Stimulated activated CD8-positive, alpha-beta memory T cell treated with anti-CD3 and anti-CD28 coated beads, Interleukin-2, amount 100 ng/mL, for 48 hours (primary cell): ENCODE measurements around the gene ZYG11B.
A peak's percentile ranks its signal among the peaks of the same experiment; 100 is the strongest.
"Not testable (repeated sequence)": the region's sequence is repeated elsewhere in the genome, so short reads cannot be mapped to it uniquely, and the experiment has no call there.

Experiments
- DNase-seq, 2 donors: peaks; one replicate each; pipeline ENCODE4 v3.0.0-alpha.2; 2020; ENCODE audit warnings: low read depth in 2 of 2

Gene ZYG11B

DNA sequence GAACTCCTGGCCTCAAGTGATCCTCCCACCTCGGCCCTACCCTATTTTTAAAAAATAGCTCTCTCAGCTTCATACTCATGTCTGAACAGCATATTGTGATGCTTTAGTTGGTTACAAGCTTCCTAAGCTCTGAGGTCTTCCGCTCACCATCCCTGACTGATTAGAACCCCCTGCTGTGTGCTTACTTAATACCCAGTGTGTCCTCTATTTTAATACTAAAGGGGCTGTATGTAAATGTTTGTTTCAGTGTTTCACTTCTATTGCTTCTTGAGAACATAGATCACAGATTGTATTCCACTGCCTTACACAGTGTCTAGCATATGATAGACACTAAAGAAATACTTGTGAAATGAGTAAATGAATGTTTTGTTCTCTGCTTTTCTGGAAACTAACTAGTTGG, 29.8 kb downstream of the ZYG11B start:
- no peak for DNase-seq

DNA sequence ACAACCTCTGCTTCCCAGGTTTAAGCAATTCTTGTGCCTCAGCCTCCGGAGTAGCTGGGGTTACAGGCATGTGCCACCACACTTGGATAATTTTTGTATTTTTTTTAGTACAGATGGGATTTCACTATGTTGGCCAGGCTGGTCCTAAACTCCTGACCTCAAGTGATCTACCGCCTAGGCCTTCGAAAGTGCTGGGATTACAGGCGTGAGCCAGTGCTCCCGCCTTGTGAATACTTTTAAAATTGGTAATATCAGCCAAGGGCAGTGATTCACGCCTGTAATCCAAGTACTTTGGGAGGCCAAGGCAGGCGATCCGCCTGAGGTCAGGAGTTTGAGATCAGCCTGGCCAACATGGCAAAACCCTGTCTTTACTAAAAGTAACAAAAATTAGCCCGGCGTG, 33.7 kb downstream of the ZYG11B start:
- DNase-seq, result no peak

DNA sequence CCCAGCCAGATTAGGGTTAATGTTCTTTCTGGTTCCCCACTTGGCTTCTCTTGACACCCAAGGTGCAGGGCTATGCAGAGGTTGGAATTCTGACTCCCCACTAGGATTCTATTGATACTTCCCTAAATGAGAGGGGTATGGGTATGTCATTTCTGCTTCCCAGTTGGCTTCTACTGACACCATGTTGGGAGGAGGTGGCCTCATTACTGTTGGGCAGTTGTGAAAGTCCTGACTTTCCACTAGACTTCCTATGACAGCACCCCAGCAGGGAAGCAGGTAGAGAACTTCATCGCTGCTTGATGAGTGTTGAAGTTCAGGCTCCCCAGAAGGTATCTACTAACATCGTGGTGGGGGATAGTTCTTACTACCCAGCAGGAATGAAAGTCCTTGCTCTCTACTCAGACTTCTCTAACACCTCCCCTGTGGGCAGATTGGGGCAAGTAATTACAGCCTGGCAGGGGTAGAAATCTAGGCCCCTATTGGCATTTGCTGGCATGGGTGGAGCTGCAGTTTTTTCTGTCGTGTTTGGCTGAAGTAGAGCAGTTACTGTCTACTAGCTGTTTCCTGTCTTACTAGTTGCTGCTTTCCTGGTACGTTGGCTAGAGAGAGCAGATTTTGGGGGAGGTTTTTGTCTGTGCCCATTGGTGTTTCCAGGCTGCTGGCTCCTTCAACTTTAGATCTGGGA, 41.5 kb downstream of the ZYG11B start:
- DNase-seq, result no peak

DNA sequence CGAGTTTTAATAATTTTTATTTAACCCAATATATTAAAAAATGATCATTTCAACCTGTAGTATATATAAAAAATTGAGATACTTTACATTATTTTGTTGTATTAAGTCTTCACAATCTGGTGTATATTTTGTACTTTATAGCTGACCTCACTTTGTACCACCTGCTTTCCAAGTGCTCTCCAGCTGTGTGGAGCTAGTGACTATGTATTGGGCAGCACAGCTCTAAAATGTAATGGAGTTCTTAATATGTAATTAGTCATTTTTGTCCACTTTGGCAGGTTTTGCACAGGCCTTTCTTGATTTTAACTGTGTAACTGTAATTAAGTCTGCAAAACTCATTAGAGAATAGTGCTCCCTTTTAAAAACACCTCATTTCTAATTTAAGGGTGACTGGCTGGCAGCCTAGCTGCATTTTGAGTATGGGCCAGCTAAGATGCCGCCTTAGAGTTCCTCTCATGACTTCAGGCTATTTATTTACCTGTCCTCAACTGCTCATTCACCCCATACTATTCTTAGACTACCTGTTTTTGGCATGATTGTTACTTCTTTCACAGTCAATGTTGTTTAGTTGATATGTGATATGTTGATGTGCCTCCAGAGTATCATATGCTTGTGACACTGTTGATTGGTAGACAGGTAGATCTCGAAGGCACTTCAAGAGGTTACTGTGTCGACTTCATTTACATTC, 43.2 kb downstream of the ZYG11B start:
- DNase-seq, result no peak

DNA sequence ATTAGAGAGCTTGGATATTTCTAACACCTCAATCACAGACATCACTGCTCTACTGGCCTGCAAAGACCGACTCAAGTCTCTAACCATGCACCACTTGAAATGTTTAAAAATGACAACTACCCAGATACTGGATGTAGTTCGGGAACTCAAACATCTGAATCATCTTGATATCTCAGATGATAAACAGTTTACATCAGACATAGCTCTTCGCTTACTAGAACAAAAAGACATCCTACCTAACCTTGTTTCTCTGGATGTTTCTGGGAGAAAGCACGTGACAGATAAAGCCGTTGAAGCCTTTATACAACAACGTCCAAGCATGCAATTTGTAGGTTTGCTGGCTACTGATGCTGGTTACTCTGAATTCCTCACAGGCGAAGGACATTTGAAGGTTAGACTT, 45.1 kb downstream of the ZYG11B start:
- no peak for DNase-seq

DNA sequence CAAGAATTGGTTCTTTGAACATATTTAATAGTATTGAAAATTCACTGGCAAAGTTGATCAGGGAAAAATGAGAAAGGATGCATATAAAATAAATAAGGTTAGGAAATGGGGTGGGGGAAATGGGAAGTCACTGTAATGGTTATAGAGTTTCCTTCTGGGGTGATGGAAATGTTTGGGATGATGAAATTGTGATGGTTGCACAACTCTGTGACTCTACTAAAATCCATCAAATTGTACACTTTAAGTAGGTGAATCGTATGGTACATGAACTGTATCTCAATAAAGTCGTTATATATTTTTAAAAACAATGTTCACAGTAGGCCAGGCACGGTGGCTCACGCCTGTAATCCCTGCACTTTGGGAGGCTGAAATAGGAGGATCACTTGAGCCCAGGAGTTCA, 59.9 kb downstream of the ZYG11B start:
- DNase-seq, result no peak

DNA sequence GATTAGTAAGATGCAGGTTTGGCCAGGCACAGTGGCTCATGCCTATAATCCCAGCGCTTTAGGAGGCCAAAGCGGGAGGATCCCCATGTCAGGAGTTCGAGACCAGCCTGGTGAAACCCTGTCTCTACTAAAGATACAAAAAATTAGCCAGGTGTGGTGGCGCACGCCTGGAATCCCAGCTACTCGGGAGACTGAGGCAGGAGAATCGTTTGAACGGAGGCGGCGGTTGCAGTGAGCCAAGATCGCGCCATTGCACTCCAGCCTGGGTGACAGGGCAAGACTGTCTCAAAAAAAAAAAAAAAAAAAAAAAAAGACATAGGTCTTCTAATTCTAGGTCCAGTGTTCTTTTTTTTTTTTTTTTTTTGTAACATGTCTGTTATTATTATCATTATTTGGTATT, 64.2 kb downstream of the ZYG11B start:
- not testable (repeated sequence) for DNase-seq

DNA sequence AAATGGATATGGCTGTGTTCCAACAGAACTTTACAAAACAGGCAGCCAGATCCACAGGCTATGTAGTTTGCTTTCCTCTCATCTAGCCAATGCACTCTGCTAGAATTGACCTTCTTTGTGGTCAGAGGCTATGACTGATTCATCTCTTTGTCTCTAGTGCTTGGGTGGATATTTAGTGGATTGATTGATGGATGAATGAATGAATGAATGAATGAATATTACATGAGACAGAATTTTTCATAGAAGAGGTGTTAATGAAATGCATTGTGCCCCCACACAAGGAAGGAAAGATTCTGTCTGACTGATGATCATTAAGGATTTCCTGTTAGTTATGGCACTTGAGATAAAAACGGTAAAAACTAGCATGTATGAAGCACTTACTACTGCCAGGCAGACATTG, 65.8 kb downstream of the ZYG11B start:
- DNase-seq, result no peak

DNA sequence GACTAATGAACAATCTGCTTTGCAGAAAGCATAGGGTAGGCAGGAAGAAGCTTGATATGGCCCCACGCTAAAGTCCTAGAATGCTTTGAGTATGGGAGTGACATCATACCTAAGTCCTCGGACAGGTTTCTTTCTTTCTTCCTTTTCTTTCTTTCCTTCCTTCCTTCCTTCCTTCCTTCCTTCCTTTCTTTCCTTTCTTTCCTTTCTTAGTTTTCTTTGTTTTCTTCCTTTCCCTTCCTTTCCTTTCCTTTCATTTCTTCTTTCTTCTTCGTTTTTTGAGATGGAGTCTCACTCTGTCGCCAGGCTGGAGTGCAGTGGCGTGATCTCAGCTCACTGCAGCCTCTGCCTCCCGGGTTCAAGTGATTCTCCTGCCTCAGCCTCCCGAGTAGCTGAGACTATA, 67.5 kb downstream of the ZYG11B start:
- not testable (repeated sequence) for DNase-seq

DNA sequence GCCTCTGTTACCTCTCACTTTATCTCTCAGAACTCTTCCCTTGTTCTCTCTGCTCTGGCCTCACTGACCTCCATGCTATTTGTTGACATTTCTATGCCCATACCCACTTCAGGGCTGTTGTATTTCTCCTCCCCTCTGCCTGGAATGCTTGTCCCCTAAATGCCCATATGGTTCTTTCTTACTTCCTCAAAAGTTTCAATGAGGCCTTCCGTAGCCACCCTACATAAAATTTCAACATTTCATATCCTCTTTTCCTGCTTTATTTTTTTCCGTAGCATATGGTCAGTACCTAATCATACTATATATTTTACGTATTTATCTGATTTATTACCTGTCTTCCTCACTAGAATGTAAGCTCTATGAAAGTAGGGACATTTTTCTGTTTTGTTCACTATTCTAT, 69.2 kb downstream of the ZYG11B start:
- DNase-seq, result no peak

DNA sequence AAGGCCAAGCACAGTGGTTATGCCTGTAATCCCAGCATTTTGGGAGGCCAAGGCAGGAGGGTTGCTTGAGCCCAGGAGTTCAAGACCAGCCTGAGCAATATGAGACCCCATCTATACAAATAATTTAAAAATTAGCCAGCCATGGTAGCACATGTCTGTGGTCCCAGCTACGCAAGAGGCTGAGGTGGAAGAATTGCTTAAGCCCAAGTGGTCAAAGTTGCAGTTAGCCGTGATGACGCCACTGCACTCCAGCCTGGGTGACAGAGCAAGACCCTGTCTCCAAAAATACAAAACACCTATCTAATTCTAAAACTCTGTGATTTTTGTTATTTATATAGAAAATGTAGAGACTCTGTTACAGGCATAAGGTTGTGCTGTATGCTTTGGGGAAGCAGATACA, 72.1 kb downstream of the ZYG11B start:
- no peak for DNase-seq

DNA sequence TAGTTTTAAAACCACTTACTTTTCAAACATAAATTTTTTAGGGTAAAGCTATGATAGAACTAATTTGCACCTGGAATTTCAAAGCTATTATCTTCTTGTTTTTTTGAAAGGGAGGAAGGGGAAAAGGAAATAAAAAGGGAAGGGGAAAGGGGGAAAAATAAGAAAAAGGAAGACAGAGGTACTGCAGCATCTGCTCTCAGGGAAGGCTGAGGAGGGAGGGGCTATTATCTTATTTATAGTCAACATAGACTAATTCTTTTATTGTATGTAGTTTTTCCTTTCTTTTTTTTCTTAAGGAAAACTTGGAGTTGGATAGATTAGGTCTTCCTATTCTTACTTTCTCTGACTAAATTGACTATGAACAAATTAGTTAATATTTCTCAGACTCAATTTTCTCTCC, 74.8 kb downstream of the ZYG11B start:
- DNase-seq, result no peak

DNA sequence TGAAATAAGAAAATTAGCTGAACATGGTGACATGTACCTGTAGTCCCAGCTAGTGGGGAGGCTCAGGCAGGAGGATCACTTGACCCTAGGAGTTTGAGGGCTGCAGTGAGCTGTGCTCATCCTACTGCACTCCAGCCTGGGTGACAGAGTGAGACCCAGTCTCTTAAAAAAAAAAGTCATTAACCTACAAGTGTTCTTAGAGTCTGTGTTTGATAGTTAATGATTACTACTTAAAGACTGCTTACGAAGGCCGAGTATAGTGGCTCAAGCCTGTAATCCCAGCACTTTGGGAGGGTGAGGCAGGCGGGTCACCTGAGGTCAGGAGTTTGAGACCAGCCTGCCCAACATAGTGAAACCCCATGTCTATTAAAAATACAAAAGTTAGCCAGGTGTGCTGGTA, 77.8 kb downstream of the ZYG11B start:
- not testable (repeated sequence) for DNase-seq

DNA sequence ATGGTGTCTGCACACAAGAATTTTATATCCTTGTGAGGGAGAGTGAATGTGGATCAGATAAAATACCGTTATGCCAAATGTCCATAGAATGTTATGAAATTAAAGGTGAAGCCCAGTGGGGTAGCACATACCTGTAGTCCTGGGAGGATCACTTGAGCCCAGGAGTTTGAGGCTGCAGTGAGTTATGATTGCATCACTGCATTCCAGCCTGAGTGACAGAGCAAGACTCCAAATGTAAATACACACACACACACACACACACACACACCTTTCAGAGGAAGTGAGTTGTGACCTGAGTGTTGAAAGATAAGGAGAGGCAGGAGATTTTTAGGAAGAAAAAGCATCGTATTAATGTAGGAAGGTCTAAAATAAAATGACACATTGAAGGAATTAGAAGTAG, 88.2 kb downstream of the ZYG11B start:
- no peak for DNase-seq

DNA sequence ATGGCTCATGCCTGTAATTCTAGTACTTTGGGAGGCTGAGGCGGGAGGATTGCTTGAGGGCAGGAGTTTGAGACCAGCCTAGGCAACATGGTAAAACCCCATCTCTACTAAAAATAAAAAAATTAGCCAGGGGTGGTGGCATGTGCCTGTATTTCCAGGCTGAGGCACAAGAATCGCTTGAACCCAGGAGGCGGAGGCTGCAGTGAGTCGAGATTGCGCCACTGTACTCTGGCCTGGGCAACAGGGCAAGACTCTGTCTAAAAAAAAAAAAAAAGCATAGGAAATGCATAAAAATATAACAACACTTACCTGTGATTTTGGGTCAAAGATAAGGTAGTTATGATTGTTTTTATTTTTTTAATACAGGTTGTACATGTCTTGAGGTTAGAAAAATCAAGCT, 94.6 kb downstream of the ZYG11B start:
- not testable (repeated sequence) for DNase-seq

DNA sequence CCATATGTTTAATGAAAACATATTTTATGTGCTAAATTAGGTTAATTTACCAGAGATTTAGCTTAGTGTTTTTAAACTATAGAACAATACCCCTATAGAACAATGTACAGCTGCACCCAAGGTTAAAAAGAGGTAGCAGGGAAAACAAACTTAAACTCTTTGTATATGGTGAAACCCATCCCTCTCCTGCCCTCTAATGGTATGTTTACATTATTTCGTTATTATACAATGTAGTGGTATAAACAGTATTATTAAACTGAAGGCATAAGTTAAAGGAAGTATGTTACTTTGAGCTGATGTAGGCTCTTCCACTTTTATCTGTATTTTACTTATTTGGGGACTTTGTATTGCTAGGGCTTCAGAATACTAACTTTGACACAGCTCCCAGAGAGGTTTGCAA, 99.6 kb downstream of the ZYG11B start:
- no peak for DNase-seq

DNA sequence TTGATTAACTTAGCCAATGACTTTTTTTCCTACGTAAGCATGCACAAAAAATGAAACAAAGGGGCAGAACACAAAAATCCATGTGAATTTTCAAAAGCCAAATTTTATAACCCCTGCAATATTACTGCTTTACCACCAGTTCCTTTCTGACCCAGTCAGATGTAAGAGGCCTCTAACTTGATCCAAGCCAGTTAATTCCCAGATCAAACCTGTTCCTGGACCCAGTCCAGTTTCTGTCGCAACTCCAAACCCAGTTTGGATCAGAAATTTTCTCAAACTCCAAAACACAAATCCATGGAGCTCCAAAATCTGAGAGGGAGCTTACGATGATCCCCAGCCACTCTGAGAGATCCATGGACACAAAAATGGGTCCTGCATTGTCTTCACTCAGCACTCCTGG, 108.5 kb downstream of the ZYG11B start:
- no peak for DNase-seq

DNA sequence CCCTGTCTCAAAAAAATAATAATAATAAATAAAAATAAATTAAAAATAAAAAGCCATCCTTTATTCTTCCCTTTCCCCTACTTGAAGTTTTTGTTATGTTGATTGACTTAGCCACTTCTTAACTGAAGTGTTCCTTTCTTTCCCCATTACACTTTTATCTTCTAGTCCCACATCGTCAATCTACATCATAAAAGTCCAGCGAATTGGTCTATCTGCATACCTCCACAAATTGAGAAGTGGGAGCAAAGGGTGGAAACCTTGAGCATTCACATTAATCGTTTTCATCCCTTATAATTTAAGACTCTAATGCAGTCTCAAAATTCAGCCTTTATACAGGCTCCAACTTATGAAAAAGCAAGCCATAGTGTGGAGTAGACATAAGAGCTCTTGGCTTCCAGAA, 109.8 kb downstream of the ZYG11B start:
- no peak for DNase-seq

DNA sequence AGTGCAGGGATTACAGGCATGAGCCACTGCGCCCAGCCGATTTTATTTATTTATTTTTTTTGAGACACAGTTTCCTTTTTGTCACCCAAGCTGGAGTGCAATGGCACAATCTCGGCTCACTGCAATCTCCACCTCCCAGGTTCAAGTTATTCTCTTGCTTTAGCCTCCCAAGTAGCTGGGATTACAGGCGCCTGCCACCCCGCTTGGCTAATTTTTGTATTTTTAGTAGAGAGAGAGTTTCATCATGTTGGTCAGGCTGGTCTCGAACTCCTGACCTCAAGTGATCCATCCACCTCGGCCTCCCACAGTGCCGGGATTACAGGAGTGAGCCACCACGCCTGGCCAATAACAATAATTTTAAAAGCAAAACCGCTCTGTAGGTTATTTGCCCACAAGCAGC, 112.9 kb downstream of the ZYG11B start:
- DNase-seq, result not testable (repeated sequence)

DNA sequence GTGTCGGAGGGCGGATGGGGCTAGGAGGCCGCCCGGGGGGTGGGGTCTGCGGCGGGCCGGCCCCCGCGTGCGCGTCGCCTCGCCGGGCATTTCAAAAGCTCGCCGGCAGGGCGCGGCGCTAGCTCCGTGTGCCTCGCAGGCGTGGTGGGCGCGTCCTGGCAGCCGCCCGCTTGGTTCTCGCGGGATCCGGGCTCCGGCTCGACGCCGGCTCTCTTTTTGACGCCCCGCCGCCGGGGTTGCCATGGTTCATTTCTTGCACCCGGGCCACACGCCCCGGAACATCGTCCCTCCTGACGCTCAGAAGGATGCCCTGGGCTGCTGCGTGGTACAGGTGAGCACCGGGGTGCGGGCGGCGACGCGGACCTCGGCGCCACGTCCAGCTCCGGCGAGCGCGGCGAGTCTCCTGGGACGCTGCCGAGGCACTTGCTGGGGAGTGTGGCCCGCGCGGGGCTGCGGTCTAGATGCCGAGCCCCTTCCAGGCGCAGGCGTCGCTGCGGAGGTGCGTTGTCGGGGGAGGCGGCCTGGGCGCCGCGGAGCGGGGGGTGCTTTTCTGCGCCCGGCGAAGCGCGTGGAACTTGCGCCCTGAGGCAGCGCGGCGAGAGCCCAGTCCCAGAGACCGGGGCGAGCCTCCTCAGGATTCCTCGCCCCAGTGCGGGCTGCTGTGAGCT, 116.5 kb downstream of the ZYG11B start, which contains the start of gene ZYG11A:
ZYG11A (plus strand) TSS at position 118 of the 668 bp plus-strand sequence; CDS start at position 242, 124 bp downstream.
- DNase-seq, result peak; percentile 62 to 68

DNA sequence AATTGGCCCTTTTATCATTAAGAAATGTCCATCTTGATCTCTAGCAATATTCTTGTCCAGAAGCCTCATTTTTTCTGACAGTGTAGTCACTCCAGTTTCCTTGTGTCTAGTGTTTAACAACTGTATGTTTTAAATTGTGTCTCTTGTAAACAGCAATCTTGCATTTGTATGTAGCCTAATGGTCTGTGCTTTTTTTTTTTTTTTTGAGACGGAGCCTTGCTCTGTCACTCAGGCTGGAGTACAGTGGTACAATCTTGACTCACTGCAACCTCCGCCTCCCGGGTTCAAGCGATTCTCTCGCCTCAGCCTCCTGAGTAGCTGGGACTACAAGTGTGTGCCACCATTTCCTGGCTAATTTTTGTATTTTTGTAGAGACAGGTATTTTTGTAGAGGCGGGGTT, 118.9 kb downstream of the ZYG11B start:
- DNase-seq, result not testable (repeated sequence)

DNA sequence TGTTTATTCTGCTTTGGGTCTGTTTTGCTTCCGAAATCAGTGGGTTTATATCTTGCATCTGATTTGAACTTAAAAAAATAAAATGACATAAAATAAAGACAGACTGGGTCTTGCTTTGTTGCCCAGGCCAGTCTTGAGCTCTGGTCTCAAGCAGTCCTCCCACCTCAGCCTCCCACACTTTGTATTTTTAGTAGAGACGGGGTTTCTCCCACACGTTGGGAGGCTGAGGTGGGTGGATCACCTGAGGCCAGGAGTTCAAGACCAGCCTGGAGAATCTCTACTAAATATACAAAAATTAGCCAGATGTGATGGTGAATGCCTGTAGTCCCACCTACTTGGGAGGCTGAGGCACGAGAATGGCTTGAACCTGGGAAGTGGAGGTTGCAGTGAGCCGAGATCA, 122.2 kb downstream of the ZYG11B start:
- no peak for DNase-seq

DNA sequence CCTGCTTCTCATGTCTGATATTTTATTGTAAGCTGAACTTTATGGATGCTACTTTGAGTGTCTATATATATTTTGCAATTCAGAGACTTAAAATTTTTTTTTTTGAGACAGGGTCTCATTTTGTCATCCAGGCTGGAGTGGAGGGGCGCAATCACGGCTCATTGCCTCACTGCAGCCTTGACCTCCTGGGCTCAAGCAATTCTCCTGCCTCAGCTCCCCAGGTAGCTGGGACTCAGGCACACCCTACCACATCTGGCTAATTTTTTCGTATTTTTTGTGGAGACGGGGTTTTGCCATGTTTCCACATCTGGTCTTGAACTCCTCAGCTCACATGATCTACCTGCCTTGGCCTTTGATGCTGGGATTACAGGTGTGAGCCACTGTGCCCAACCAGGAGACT, 124.7 kb downstream of the ZYG11B start:
- DNase-seq, result no peak
